Parathyroid adenoma (tissue), 2 donors: ENCODE measurements around the gene LARP7.

Experiments
- H2AFZ ChIP-seq: fragments of 300-600 bp; sonication (generic); one replicate; pipeline ENCODE4 v1.7.0; 2017; ENCODE audit warnings: antibody characterized with exemption, mild to moderate bottlenecking
- H3K27ac ChIP-seq: fragments of 300-600 bp; sonication (generic); one replicate; pipeline ENCODE4 v1.7.0; 2017
- H3K27me3 ChIP-seq: fragments of 300-600 bp; sonication (generic); one replicate; pipeline ENCODE4 v1.7.0; 2017; ENCODE audit warnings: low read length; ENCODE audit not compliant: control insufficient read depth, insufficient read depth
- H3K36me3 ChIP-seq: fragments of 300-600 bp; sonication (generic); one replicate; pipeline ENCODE4 v1.7.0; 2017; ENCODE audit warnings: low read length; ENCODE audit not compliant: control insufficient read depth, insufficient read depth
- H3K4me1 ChIP-seq: fragments of 300-600 bp; sonication (generic); one replicate; pipeline ENCODE4 v1.7.0; 2017; ENCODE audit warnings: control low read depth
- H3K4me2 ChIP-seq: fragments of 300-600 bp; sonication (generic); one replicate; pipeline ENCODE4 v1.7.0; 2017; ENCODE audit warnings: low read length
- H3K4me3 ChIP-seq: fragments of 300-600 bp; sonication (generic); one replicate; pipeline ENCODE4 v1.7.0; 2017; ENCODE audit warnings: low read depth, low read length
- H3K79me2 ChIP-seq: fragments of 300-600 bp; sonication (generic); one replicate; pipeline ENCODE4 v1.7.0; 2017; ENCODE audit warnings: control low read depth
- H3K9ac ChIP-seq: fragments of 300-600 bp; sonication (generic); one replicate; pipeline ENCODE4 v1.7.0; 2017; ENCODE audit warnings: mild to moderate bottlenecking
- H3K9me3 ChIP-seq: fragments of 300-600 bp; sonication (generic); one replicate; pipeline ENCODE4 v1.7.0; 2017; ENCODE audit warnings: low read length; ENCODE audit not compliant: control insufficient read depth
- CTCF ChIP-seq: fragments of 300-600 bp; sonication (generic); IDR thresholded peaks from one replicate; pipeline ENCODE4 v1.7.0; 2017; ENCODE audit warnings: antibody characterized with exemption, mild to moderate bottlenecking
- donor health status: primary hyperparathyroidism.

LARP7 gene

GRCh38 chr4:112645541-112646329, 8.8 kb downstream of the LARP7 start:
- Histone ChIP-seq H3K27ac (no peak overlapping the region), H3K36me3 (no peaks in the 10 kb centered on the region), H3K4me2 (no peak overlapping the region), H3K9ac (no peak overlapping the region), H3K27me3 (no peaks in the 10 kb centered on the region), H3K79me2 (peaks cover 2% of the 10 kb centered on the region), H3K9me3 (no peaks in the 10 kb centered on the region), H3K4me1 (no peaks in the 10 kb centered on the region), H3K4me3 (no peak overlapping the region), H2AFZ (no peak overlapping the region)
- no peak for TF ChIP-seq CTCF

DNA sequence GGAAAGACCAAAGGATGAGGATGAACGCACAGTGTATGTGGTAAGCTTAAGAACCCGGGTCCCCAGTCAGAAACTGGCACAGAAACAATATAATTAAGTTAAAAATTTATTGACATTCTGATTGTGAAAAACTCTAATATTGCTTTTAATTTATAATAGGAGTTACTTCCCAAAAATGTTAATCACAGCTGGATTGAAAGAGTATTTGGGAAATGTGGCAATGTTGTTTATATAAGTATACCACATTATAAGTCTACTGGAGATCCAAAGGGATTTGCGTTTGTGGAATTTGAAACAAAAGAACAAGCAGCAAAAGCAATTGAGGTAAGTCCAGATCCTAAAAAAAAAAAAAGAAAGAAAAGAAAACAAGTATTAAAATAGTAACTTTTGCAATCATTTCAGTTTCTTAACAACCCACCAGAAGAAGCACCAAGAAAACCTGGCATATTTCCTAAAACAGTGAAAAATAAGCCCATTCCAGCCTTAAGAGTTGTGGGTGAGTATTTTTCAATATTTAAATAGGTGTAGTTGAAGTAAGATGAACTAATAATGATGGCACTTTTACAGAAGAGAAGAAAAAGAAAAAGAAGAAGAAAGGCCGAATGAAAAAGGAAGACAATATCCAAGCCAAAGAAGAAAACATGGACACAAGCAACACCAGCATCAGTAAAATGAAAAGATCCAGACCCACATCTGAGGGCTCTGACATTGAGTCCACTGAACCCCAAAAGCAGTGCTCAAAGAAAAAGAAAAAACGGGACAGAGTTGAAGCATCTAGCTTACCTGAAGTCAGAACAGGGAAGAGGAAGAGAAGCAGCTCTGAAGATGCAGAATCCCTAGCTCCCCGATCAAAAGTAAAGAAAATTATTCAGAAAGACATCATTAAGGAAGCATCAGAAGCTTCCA, 9.9 kb downstream of the LARP7 start:
- no peaks in the 10 kb centered on the region for H3K36me3 ChIP-seq
- no peak for TF ChIP-seq CTCF

DNA sequence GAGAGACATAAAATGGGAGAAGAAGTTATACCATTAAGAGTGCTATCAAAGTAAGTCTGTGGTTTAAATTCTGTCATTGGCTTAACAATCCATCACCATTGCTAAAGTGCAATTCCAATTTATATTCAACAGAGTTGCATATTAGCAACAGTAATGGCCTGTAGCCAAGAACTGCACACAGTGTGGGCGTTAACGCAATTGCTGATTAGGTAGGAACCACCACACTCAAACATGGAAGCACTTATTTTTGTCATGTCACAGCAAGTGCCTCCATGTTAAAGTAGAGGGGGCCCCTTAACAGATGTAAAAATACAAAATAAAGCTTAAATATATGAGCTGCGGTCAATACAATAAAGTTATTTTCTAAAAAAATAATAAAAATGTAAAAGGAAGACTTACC, 10.8 kb downstream of the LARP7 start:
- no peak for TF ChIP-seq CTCF
- no peaks in the 10 kb centered on the region for H3K9me3 ChIP-seq
- no peak overlapping the region for H3K27ac ChIP-seq
- no peaks in the 10 kb centered on the region for H3K4me1 ChIP-seq
- H3K9ac ChIP-seq: no peak overlapping the region
- no peak overlapping the region for H3K4me3 ChIP-seq
- no peak overlapping the region for H2AFZ ChIP-seq
- H3K4me2 ChIP-seq: no peak overlapping the region
- no peaks in the 10 kb centered on the region for H3K27me3 ChIP-seq
- H3K79me2 ChIP-seq: no peaks in the 10 kb centered on the region
- H3K36me3 ChIP-seq: no peaks in the 10 kb centered on the region

More for the DNA sequence above, 9.9 kb downstream of the LARP7 start:
- H3K27me3 ChIP-seq: no peaks in the 10 kb centered on the region
- H3K9me3 ChIP-seq: no peaks in the 10 kb centered on the region
- no peak overlapping the region for H2AFZ ChIP-seq
- no peaks in the 10 kb centered on the region for H3K4me1 ChIP-seq
- no peaks in the 10 kb centered on the region for H3K79me2 ChIP-seq
- no peak overlapping the region for H3K27ac ChIP-seq
- H3K4me2 ChIP-seq: no peak overlapping the region
- H3K9ac ChIP-seq: no peak overlapping the region
- H3K4me3 ChIP-seq: no peak overlapping the region

DNA sequence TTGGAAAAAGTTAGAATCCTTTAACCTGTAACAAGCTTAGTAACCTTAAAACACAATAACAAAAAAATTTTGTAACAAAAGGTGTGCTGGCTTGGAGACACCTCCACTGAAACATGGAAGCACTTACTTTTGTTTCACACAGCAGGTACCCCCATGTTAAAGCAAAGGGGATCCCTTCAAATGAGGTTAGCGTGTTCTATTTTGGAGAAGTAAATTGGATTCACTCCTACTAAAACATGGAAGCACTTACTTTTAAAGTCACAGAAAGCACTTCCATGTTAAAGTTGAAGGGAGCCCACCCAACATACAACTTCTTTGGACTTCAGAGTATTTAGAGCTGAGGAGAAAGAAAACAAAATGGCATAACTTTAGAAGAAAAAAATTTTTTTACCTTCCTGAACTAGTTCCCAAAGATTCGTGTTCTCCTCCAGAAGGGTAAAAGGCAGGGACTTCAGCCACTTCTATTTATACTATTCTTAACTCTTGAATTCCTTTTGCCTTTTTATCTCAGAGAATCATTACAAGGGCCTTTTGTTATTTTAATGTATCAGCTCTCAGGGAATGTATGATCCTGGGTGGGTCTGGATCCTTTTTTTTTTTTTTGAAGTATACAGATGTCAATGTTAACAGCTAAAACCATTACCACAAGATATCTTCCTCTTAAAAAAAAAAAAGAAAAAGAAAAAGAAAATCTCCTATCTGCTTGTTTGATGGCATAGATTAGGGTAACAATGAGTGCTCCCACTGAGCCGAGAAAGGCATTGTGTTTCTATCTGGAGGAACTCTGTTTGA, 11.5 kb downstream of the LARP7 start:
- Histone ChIP-seq H3K9ac (no peak overlapping the region), H3K4me1 (no peaks in the 10 kb centered on the region), H3K4me3 (no peak overlapping the region), H3K27ac (no peak overlapping the region), H3K9me3 (no peaks in the 10 kb centered on the region), H2AFZ (no peak overlapping the region), H3K36me3 (no peaks in the 10 kb centered on the region), H3K4me2 (no peak overlapping the region), H3K79me2 (no peaks in the 10 kb centered on the region), H3K27me3 (no peaks in the 10 kb centered on the region)
- TF ChIP-seq CTCF: no peak
